ENCODE data around the gene TCTA. TPM values are rescaled to one million over a fixed set of nuclear protein-coding genes. Genes with fewer than 3 reads are reported as not detected.

Gene TCTA
- total and polyA plus RNA-seq, 4 experiments from 2014 or later: 27.8 to 39.0 (median 37.9) TPM

DNA sequence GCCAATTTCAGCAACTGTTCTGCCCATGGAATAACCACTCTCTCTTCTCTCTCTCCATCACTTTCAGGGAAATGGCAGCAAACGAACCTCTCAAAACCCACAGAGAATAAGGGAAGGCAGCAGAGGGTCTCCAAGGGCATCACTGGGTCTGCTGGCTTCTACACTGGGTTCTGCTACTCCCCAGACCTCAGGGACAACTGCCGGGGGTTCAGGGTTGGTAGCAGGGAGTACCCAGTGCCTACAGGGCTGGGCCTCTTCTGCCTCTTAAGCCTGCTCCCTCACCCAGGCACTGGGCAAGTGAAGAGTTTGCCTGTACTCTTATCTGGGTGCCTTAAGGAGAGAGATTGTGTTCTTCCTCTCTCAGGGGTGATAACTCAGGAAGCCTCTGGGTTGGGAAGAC lies 2.5 kb downstream of the TCTA start:
- Mint-ChIP-seq H3K4me1 (peaks cover 46 to 83% (median 64%) of the 10 kb centered on the region in 4 donors), H3K36me3 (peaks cover 0 to 26% of the 10 kb centered on the region in 2 donors), H3K4me3 (peak overlapping the region in 6 of 8 donors; percentile 15 to 52 (median 39)), H3K9me3 (peaks cover 0 to 2% (median 0%) of the 10 kb centered on the region in 8 donors), H3K27ac (peak overlapping the region; percentile 56 to 99 (median 95)), H3K27me3 (no peaks in the 10 kb centered on the region)
- no peak for DNase-seq
- intact Hi-C loops (cut with micrococcal nuclease): loop anchor here (1.0 to 10.0 kb wide), 4 partner anchors 35 to 727 kb away; partner anchors contain the start of genes APEH and NCKIPSD
- H3K27me3 ChIP-seq (ENCODE audit: insufficient read depth, low read length): no peaks in the 10 kb centered on the region
- POLR2A ChIA-PET (ENCODE audit: partially characterized antibody): interaction anchor here (0.6 to 7.6 kb wide), 4 partner anchors 11 to 75 kb away, joined by 3 to 179 read pairs (median 8); partner anchors contain the start of genes GPX1 and USP4
- H3K4me3 ChIP-seq (ENCODE audit: low read length in 2 of 2): no peak overlapping the region
- peaks cover 66% of the 10 kb centered on the region for H3K4me1 ChIP-seq (ENCODE audit: insufficient read depth, low read length)
- H3K9me3 ChIP-seq (ENCODE audit: control insufficient read depth in 1 of 2, low read length in 2 of 2): no peaks in the 10 kb centered on the region
- H3K36me3 ChIP-seq (ENCODE audit: insufficient read depth, low read length): no peaks in the 10 kb centered on the region
- peak overlapping the region; percentile 78 for H3K27ac ChIP-seq (ENCODE audit: low read depth, low read length)
- CTCF ChIA-PET (ENCODE audit: partially characterized antibody): interaction anchor here (0.9 to 3.4 kb wide), 7 partner anchors 13 to 74 kb away, joined by 3 to 46 read pairs (median 12); partner anchors contain the start of genes NICN1 and USP4

DNA sequence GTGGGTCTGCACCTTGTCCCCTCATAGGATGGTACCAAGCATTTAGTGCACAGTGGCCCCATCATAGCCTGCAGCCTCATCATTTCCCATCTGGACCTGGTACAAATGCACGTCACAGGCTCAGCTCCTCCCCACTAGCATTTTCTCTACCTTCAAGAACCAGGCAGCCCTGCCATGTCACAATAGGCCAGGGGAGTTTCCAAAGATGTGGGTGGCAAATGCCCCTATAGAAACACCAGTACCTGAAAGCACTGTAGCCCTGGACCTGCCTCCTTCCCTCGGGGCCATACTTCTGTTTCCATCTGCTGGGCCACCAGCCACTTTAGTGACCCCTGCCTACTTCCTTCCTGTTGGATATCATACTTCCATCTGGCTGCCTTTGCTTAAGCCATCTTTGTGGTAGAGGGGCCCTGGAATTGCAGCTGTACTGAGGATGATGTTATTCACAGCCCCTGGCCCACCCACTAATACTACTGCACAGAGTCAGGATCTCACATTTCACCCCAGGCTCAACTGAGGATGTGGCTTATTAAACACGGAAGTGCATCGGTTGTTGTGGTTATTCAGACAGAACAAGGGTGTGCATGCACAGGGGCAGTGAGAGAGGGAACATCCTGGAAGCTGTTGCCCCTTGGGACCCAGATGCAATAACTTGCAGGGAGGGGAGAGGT lies 3.8 kb downstream of the TCTA start:
- intact Hi-C loops (cut with micrococcal nuclease): loop anchor here (1.0 to 10.0 kb wide), 4 partner anchors 13 to 519 kb away; partner anchors contain the start of genes APEH and NICN1
- peaks cover 43 to 76% (median 60%) of the 10 kb centered on the region in 4 donors for H3K4me1 Mint-ChIP-seq
- no peaks in the 10 kb centered on the region for H3K27me3 ChIP-seq (ENCODE audit: insufficient read depth, low read length)
- ChIA-PET CTCF (ENCODE audit: partially characterized antibody) (interaction anchor here (0.8 to 3.4 kb wide), 16 partner anchors 10 to 255 kb away, joined by 3 to 46 read pairs (median 5); partner anchors contain the start of genes DAG1, GPX1, KLHDC8B and NICN1), POLR2A (ENCODE audit: partially characterized antibody) (interaction anchor here (0.7 to 7.6 kb wide), 14 partner anchors 8 to 395 kb away, joined by 3 to 179 read pairs (median 11); partner anchors contain the start of genes AMIGO3, DAG1, GPX1 and IMPDH2)
- peak overlapping the region; percentile 93 to 99 (median 96) for H3K27ac Mint-ChIP-seq
- no peaks in the 10 kb centered on the region for H3K27me3 Mint-ChIP-seq
- H3K36me3 ChIP-seq (ENCODE audit: insufficient read depth, low read length): peaks cover 5% of the 10 kb centered on the region
- peaks cover 56% of the 10 kb centered on the region for H3K4me1 ChIP-seq (ENCODE audit: insufficient read depth, low read length)
- H3K36me3 Mint-ChIP-seq: peaks cover 3 to 24% of the 10 kb centered on the region in 2 donors
- H3K4me3 ChIP-seq (ENCODE audit: low read length in 2 of 2): peak overlapping the region in 1 of 2 donors; percentile 37
- peak overlapping the region; percentile 78 for H3K27ac ChIP-seq (ENCODE audit: low read depth, low read length)
- peaks cover 0 to 2% (median 0%) of the 10 kb centered on the region in 8 donors for H3K9me3 Mint-ChIP-seq
- H3K9me3 ChIP-seq (ENCODE audit: control insufficient read depth in 1 of 2, low read length in 2 of 2): no peaks in the 10 kb centered on the region
- DNase-seq: peak; percentile 68 to 96 (median 74)
- peak overlapping the region; percentile 67 to 90 (median 80) for H3K4me3 Mint-ChIP-seq

DNA sequence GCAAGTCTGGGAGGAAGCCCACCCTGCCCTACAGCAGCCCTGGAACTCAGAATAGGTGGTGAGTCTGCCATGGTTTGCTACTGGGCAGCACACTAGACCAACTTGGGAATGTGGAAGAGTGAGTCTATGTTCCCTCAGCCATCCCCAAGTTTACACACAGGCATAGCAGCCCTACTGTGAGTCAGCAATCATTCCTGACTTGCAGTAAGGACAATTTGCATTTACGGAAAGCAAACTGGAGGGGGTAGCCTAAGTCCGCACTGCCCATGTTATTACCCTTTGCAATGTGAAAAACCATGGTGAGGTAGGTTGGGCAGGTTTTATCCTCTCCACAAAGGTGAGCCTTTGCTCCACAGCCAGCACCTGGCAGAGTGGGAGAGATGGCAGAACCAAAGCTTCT lies 4.6 kb downstream of the TCTA start:
- peak overlapping the region; percentile 78 for H3K27ac ChIP-seq (ENCODE audit: low read depth, low read length)
- DNase-seq: no peak
- H3K27me3 ChIP-seq (ENCODE audit: insufficient read depth, low read length): no peaks in the 10 kb centered on the region
- H3K27ac Mint-ChIP-seq: peak overlapping the region; percentile 93 to 99 (median 96)
- peaks cover 0 to 2% (median 0%) of the 10 kb centered on the region in 8 donors for H3K9me3 Mint-ChIP-seq
- intact Hi-C loops (cut with micrococcal nuclease): loop anchor here (1.0 to 10.0 kb wide), 3 partner anchors 12 to 518 kb away; partner anchors contain the start of genes APEH and NICN1
- H3K9me3 ChIP-seq (ENCODE audit: control insufficient read depth in 1 of 2, low read length in 2 of 2): no peaks in the 10 kb centered on the region
- POLR2A ChIA-PET (ENCODE audit: partially characterized antibody): interaction anchor here (0.7 to 7.6 kb wide), 13 partner anchors 9 to 396 kb away, joined by 3 to 179 read pairs (median 12); partner anchors contain the start of genes DAG1, GPX1, IMPDH2 and NICN1
- peaks cover 3 to 22% of the 10 kb centered on the region in 2 donors for H3K36me3 Mint-ChIP-seq
- CTCF ChIA-PET (ENCODE audit: partially characterized antibody): interaction anchor here (0.6 to 3.4 kb wide), 10 partner anchors 9 to 246 kb away, joined by 3 to 46 read pairs (median 6); partner anchors contain the start of genes KLHDC8B, NICN1 and USP4
- peak overlapping the region; percentile 67 to 90 (median 80) for H3K4me3 Mint-ChIP-seq
- peak overlapping the region in 1 of 2 donors; percentile 37 for H3K4me3 ChIP-seq (ENCODE audit: low read length in 2 of 2)
- H3K36me3 ChIP-seq (ENCODE audit: insufficient read depth, low read length): peaks cover 5% of the 10 kb centered on the region
- peaks cover 56% of the 10 kb centered on the region for H3K4me1 ChIP-seq (ENCODE audit: insufficient read depth, low read length)
- H3K27me3 Mint-ChIP-seq: no peaks in the 10 kb centered on the region
- H3K4me1 Mint-ChIP-seq: peaks cover 43 to 77% (median 60%) of the 10 kb centered on the region in 4 donors

DNA sequence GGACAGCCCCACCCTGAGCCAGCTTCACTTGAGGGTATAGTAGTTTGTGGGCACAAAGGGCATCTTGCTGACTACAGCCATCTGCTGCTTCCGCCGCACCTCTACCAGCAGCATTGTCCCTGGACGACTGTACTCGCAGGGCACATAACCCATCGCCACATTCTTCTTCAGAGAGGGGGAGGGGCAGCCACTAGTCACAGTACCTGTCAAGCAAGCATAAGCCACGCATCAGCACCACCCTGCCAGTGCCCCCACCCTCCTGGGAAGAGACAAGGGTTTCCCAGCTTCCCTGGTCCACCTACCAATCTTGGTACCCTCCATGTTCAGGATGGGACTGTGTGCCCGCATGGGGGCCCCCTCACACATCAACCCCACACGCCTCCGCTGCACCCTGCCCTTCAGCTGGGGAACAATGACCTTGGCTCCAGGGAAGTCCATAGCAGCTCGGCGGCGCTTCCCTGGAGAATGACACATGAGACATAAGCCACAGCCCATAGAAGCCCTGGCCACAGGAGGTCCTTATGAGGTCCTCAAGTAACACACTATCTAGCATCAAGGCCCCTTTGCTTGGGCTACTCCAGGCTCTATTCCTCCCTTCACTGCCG lies 5.4 kb downstream of the TCTA start:
- Histone ChIP-seq H3K36me3 (ENCODE audit: insufficient read depth, low read length) (peaks cover 5% of the 10 kb centered on the region), H3K27me3 (ENCODE audit: insufficient read depth, low read length) (no peaks in the 10 kb centered on the region), H3K4me3 (ENCODE audit: low read length in 2 of 2) (no peak overlapping the region), H3K27ac (ENCODE audit: low read depth, low read length) (peak overlapping the region; percentile 78), H3K4me1 (ENCODE audit: insufficient read depth, low read length) (peaks cover 53% of the 10 kb centered on the region), H3K9me3 (ENCODE audit: control insufficient read depth in 1 of 2, low read length in 2 of 2) (no peaks in the 10 kb centered on the region)
- H3K36me3 Mint-ChIP-seq: peaks cover 3 to 19% of the 10 kb centered on the region in 2 donors
- no peak for DNase-seq
- CTCF ChIA-PET (ENCODE audit: partially characterized antibody): interaction anchor here (0.5 to 3.4 kb wide), 5 partner anchors 11 to 503 kb away, joined by 3 to 46 read pairs (median 7); partner anchors contain the start of gene NICN1
- H3K27me3 Mint-ChIP-seq: no peaks in the 10 kb centered on the region
- peaks cover 41 to 71% (median 57%) of the 10 kb centered on the region in 4 donors for H3K4me1 Mint-ChIP-seq
- H3K4me3 Mint-ChIP-seq: peak overlapping the region in 7 of 8 donors; percentile 4 to 90 (median 45)
- POLR2A ChIA-PET (ENCODE audit: partially characterized antibody): interaction anchor here (1.2 to 7.6 kb wide), 7 partner anchors 8 to 78 kb away, joined by 5 to 179 read pairs (median 14); partner anchors contain the start of genes GPX1, NICN1 and USP4
- no peaks in the 10 kb centered on the region for H3K9me3 Mint-ChIP-seq
- intact Hi-C loops (cut with micrococcal nuclease): loop anchor here (10.0 kb wide), 2 partner anchors 257 to 517 kb away; partner anchors contain the start of gene APEH
- peak overlapping the region; percentile 80 to 96 (median 91) for H3K27ac Mint-ChIP-seq

GRCh38 chr3:49421890-49422378 lies 9.7 kb downstream of the TCTA start:
- intact Hi-C loops (cut with micrococcal nuclease): no loop called here
- ChIA-PET POLR2A (ENCODE audit: partially characterized antibody) (interaction anchor here (0.5 to 4.0 kb wide), 3 partner anchors 10 to 383 kb away, joined by 3 to 23 read pairs (median 4); partner anchors contain the start of genes RHOA, TCTA and USP4), CTCF (ENCODE audit: partially characterized antibody) (interaction anchor here (3.7 kb wide), 1 partner anchor 27 kb away, joined by 11 read pairs; no protein-coding TSS in a partner anchor)
- peaks cover 10 to 15% of the 10 kb centered on the region in 2 donors for H3K36me3 Mint-ChIP-seq
- Histone ChIP-seq H3K27me3 (ENCODE audit: insufficient read depth, low read length) (no peaks in the 10 kb centered on the region), H3K9me3 (ENCODE audit: control insufficient read depth in 1 of 2, low read length in 2 of 2) (no peaks in the 10 kb centered on the region), H3K4me3 (ENCODE audit: low read length in 2 of 2) (no peak overlapping the region), H3K27ac (ENCODE audit: low read depth, low read length) (no peak overlapping the region), H3K4me1 (ENCODE audit: insufficient read depth, low read length) (peaks cover 20% of the 10 kb centered on the region), H3K36me3 (ENCODE audit: insufficient read depth, low read length) (peaks cover 5% of the 10 kb centered on the region)
- no peak for DNase-seq
- peak overlapping the region in 1 of 7 donors; percentile 15 for H3K27ac Mint-ChIP-seq
- H3K27me3 Mint-ChIP-seq: no peaks in the 10 kb centered on the region
- peaks cover 24 to 56% (median 38%) of the 10 kb centered on the region in 4 donors for H3K4me1 Mint-ChIP-seq
- no peak overlapping the region for H3K4me3 Mint-ChIP-seq
- no peaks in the 10 kb centered on the region for H3K9me3 Mint-ChIP-seq

GRCh38 chr3:49422379-49423248 lies 10.4 kb downstream of the TCTA start, which contains the start of gene AMT:
AMT (minus strand) TSS chr3:49422473; CDS start chr3:49422450, 23 bp downstream.
- Histone ChIP-seq H3K27me3 (ENCODE audit: insufficient read depth, low read length) (no peaks in the 10 kb centered on the region), H3K36me3 (ENCODE audit: insufficient read depth, low read length) (peaks cover 5% of the 10 kb centered on the region), H3K27ac (ENCODE audit: low read depth, low read length) (no peak within 1 kb of the TSS), H3K4me3 (ENCODE audit: low read length in 2 of 2) (no peak within 1 kb of the TSS), H3K4me1 (ENCODE audit: insufficient read depth, low read length) (peaks cover 13% of the 10 kb centered on the region), H3K9me3 (ENCODE audit: control insufficient read depth in 1 of 2, low read length in 2 of 2) (no peaks in the 10 kb centered on the region)
- ChIA-PET CTCF (ENCODE audit: partially characterized antibody) (interaction anchor here (3.7 kb wide), 1 partner anchor 26 kb away, joined by 11 read pairs; no protein-coding TSS in a partner anchor), POLR2A (ENCODE audit: partially characterized antibody) (interaction anchor here (0.9 to 4.0 kb wide), 2 partner anchors 10 to 83 kb away, joined by 4 to 23 read pairs; partner anchors contain the start of genes RHOA, TCTA and USP4)
- Mint-ChIP-seq H3K27ac (peak within 1 kb of the TSS in 5 of 7 donors; percentile 29 to 83 (median 61)), H3K36me3 (peaks cover 10 to 15% of the 10 kb centered on the region in 2 donors), H3K4me3 (peak within 1 kb of the TSS in 1 of 8 donors; percentile 35), H3K27me3 (no peaks in the 10 kb centered on the region), H3K9me3 (no peaks in the 10 kb centered on the region), H3K4me1 (peaks cover 18 to 50% (median 33%) of the 10 kb centered on the region in 4 donors)
- intact Hi-C loops (cut with micrococcal nuclease): no loop called here
- no peak for DNase-seq

Measured in CD4-positive, alpha-beta memory T cell (primary cell).